Esophagus muscularis mucosa (tissue), 4 donors: ENCODE results near the gene GGA2. TPM values are rescaled to one million over a fixed set of nuclear protein-coding genes. Genes with fewer than 3 reads are reported as not detected.

Experiments
- DNase-seq: peaks from one replicate; pipeline ENCODE4 v3.0.0-alpha.2; 2017; ENCODE audit errors: extremely low spot score
- H3K27ac ChIP-seq, 4 donors: fragments of 200-600 bp; sonication (generic); replicated peaks in 1 of 4; 1 replicate in 3 of 4; 2 replicates in 1 of 4; pipeline ENCODE4 v1.5.1; 2016 to 2019; ENCODE audit warnings: mild to moderate bottlenecking in 1 of 4
- H3K27me3 ChIP-seq, 4 donors: fragments of 200-600 bp; sonication (generic); one replicate each; pipeline versions ENCODE4 v1.5.1 to v1.6.0; 2016 to 2019
- H3K36me3 ChIP-seq, 4 donors: fragments of 200-600 bp; sonication (generic); one replicate each; pipeline ENCODE4 v1.5.1; 2016 to 2019
- H3K4me1 ChIP-seq, 4 donors: fragments of 200-600 bp; sonication (generic); one replicate each; pipeline ENCODE4 v1.5.1; 2016 to 2019
- H3K4me3 ChIP-seq, 4 donors: fragments of 200-600 bp; sonication (generic); 1 replicate in 2 of 4; 2 replicates in 2 of 4; pipeline ENCODE4 v1.5.1; 2016 to 2019; ENCODE audit warnings: mild to moderate bottlenecking in 4 of 4, moderate library complexity in 1 of 4
- H3K9me3 ChIP-seq, 4 donors: fragments of 200-600 bp; sonication (generic); 1 replicate in 3 of 4; 2 replicates in 1 of 4; pipeline ENCODE4 v1.5.1; 2016 to 2019
- EP300 ChIP-seq: sonication (generic); formaldehyde crosslinking; IDR thresholded peaks from one replicate; pipeline ENCODE4 v1.6.1; 2017; ENCODE audit warnings: antibody characterized with exemption
- POLR2A ChIP-seq: fragments of 450-650 bp; IDR thresholded peaks from one replicate; pipeline ENCODE4 v1.6.1; 2017; ENCODE audit warnings: antibody characterized with exemption, moderate library complexity, mild to moderate bottlenecking, low read depth
- POLR2AphosphoS5 ChIP-seq, 2 donors: sonication (generic); formaldehyde crosslinking; IDR thresholded peaks; one replicate each; pipeline ENCODE4 v1.6.1; 2017; ENCODE audit warnings: antibody characterized with exemption in 2 of 2
- WGBS: methylation state at CpG from one replicate; pipeline ENCODE4 v1.1.5; 2018; 5-methylcytosine and 5-hydroxymethylcytosine counted together
- intact Hi-C: fragments of 100-400 bp; cut with DNase I; formaldehyde crosslinking; loops from one replicate; pipeline ENCODE4 v1.15.1; 2023
- total RNA-seq, 4 donors: library from RNA; depleted of rRNA; stranded (reverse); fragments of >200 nt; gene quantifications; one replicate each; pipeline versions ENCODE4 v1.1.0 to v1.2.1, GENCODE V29; 2016
- TF ChIP-seq, protein P1 (sequence below), 3 experiments: fragments of 200-600 bp in 2 of 3; fragments of 450-650 bp in 1 of 3; sonication (generic) in 2 of 3; IDR thresholded peaks; one replicate each; pipeline ENCODE4 v1.5.1; 2017 to 2019; ENCODE audit warnings: antibody characterized with exemption in 3 of 3, mild to moderate bottlenecking in 2 of 3, moderate library complexity in 1 of 3

Gene GGA2
- total RNA-seq, 4 donors from 2014 or later = 20.3 to 37.3 (median 23.0) TPM

DNA sequence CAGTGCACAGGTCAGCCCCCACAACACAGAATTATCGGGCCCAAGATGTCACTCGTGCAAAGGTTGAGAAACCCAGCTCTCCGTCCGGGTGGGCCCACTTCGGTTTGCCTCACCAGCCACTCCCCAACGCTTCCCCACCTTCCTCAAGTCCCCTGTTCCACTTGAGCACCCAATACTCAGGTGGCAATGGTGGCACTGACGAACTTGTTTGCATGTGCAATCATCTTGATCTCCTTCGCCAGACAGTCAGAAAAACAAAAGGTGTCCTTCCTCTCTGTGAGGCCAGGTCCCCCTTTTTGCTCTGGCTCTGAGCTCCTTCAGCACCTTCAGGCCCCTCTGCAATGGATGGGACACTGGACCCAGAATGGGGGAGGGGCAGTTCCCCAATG is 3.7 kb downstream of the GGA2 start:
- peaks cover 0 to 4% (median 0%) of the 10 kb centered on the region in 4 donors for H3K36me3 ChIP-seq
- no peak overlapping the region for H3K27ac ChIP-seq
- intact Hi-C loops = loop anchor here (5.0 kb wide), 2 partner anchors 49 to 51 kb away; partner anchors contain the start of genes EARS2 and UBFD1
- no peaks in the 10 kb centered on the region for H3K9me3 ChIP-seq
- peaks cover 45 to 73% (median 60%) of the 10 kb centered on the region in 4 donors for H3K4me1 ChIP-seq
- no peak overlapping the region for H3K4me3 ChIP-seq
- TF ChIP-seq POLR2A = no peak
- TF ChIP-seq POLR2AphosphoS5 (IDR thresholded peaks at IDR 0.05) = no peak
- TF ChIP-seq EP300 = no peak
- TF ChIP-seq, protein P1, sequence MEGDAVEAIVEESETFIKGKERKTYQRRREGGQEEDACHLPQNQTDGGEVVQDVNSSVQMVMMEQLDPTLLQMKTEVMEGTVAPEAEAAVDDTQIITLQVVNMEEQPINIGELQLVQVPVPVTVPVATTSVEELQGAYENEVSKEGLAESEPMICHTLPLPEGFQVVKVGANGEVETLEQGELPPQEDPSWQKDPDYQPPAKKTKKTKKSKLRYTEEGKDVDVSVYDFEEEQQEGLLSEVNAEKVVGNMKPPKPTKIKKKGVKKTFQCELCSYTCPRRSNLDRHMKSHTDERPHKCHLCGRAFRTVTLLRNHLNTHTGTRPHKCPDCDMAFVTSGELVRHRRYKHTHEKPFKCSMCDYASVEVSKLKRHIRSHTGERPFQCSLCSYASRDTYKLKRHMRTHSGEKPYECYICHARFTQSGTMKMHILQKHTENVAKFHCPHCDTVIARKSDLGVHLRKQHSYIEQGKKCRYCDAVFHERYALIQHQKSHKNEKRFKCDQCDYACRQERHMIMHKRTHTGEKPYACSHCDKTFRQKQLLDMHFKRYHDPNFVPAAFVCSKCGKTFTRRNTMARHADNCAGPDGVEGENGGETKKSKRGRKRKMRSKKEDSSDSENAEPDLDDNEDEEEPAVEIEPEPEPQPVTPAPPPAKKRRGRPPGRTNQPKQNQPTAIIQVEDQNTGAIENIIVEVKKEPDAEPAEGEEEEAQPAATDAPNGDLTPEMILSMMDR (IDR thresholded peaks at IDR 0.05) = no peak
- H3K27me3 ChIP-seq = no peaks in the 10 kb centered on the region
- WGBS = 92% methylated on average over 8 of the region's 8 CpGs
- no peak for DNase-seq

DNA sequence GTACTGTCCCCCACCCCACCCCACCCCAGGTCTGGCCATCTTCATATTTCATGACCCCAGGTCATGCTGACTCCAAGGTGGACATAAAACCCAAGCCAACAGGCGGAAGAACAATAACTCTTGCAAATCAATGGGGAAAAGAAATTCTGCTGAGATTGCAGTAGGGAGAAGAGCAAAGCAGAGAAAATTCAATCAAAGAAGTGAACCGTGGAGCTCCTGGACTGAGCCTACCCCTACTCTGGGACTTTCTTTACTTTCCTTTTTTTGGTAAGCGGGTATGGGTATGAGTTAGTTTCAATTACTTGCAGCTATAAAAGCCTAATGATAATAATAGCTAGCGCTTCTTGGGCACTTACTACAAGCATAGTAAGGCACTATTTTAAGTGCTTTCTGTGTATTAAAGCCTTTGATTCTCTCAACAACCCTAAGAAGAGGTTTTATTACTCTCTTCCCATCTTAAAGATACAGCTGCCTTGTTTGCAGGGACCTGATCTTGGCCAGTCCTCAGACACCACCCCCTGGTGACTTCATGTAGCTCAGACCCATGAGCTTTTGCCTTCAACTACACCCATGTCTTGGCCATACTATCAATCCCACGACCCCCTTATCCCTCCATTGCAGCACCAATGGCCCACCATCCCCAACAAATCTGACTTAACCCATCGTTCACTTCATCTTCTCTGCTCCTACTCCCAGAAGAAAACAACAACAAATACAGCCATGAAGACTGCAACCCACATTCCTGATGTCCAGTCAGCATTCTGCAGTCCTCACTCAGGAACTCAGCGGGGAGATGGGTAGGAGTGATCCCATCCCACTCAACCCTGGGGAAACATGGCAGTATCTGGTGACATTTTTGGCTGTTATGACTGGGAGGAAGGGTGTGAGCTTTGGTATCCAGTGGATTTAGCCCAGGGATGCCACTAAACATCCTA is 4.4 kb downstream of the GGA2 start:
- no peaks in the 10 kb centered on the region for H3K27me3 ChIP-seq
- no peak for DNase-seq
- H3K9me3 ChIP-seq = no peaks in the 10 kb centered on the region
- no peak overlapping the region for H3K4me3 ChIP-seq
- intact Hi-C loops = loop anchor here (5.0 kb wide), 2 partner anchors 49 to 51 kb away; partner anchors contain the start of genes EARS2 and UBFD1
- H3K4me1 ChIP-seq = peaks cover 44 to 74% (median 61%) of the 10 kb centered on the region in 4 donors
- peak overlapping the region; percentile 57 to 80 (median 67) for H3K27ac ChIP-seq
- TF ChIP-seq, protein P1 (IDR thresholded peaks at IDR 0.05) = no peak
- TF ChIP-seq POLR2AphosphoS5 (IDR thresholded peaks at IDR 0.05) (no peak), POLR2A (no peak)
- 88% methylated on average over 7 of the region's 7 CpGs for WGBS
- H3K36me3 ChIP-seq = peaks cover 0 to 4% (median 0%) of the 10 kb centered on the region in 4 donors

DNA sequence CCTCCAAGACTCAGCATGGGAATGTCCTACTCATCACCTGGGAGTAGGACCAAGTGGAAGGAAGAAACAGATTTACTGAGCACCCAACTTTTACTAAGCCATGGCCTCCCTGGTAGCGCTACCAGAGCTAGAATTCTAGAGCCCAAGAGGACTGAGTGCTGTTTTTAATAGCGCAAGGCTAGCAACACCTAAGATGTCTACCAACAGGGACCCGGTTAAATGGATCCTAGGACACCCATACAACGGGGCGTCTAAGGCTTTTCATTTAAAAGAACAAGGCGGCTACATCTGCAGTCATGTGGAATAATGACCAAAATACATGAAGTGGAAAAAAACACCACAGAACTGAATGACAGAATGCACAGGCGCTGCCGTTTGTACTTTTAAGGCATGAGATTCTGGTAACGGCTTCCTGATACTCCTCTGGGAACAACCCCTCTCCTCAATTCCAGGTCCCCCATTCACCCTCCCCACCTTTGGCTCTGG is 5.1 kb downstream of the GGA2 start:
- 90% methylated on average over 9 of the region's 9 CpGs for WGBS
- TF ChIP-seq EP300 = no peak
- TF ChIP-seq, protein P1 (IDR thresholded peaks at IDR 0.05) = no peak
- TF ChIP-seq POLR2AphosphoS5 (IDR thresholded peaks at IDR 0.05) = no peak
- TF ChIP-seq POLR2A = no peak
- intact Hi-C loops = loop anchor here (5.0 kb wide), 2 partner anchors 48 to 52 kb away; partner anchors contain the start of genes EARS2 and UBFD1
- H3K27me3 ChIP-seq = no peaks in the 10 kb centered on the region
- DNase-seq = no peak
- H3K4me1 ChIP-seq = peaks cover 43 to 72% (median 63%) of the 10 kb centered on the region in 4 donors
- no peak overlapping the region for H3K4me3 ChIP-seq
- peak overlapping the region; percentile 57 to 80 (median 67) for H3K27ac ChIP-seq
- no peaks in the 10 kb centered on the region for H3K9me3 ChIP-seq
- peaks cover 0 to 8% (median 0%) of the 10 kb centered on the region in 4 donors for H3K36me3 ChIP-seq

DNA sequence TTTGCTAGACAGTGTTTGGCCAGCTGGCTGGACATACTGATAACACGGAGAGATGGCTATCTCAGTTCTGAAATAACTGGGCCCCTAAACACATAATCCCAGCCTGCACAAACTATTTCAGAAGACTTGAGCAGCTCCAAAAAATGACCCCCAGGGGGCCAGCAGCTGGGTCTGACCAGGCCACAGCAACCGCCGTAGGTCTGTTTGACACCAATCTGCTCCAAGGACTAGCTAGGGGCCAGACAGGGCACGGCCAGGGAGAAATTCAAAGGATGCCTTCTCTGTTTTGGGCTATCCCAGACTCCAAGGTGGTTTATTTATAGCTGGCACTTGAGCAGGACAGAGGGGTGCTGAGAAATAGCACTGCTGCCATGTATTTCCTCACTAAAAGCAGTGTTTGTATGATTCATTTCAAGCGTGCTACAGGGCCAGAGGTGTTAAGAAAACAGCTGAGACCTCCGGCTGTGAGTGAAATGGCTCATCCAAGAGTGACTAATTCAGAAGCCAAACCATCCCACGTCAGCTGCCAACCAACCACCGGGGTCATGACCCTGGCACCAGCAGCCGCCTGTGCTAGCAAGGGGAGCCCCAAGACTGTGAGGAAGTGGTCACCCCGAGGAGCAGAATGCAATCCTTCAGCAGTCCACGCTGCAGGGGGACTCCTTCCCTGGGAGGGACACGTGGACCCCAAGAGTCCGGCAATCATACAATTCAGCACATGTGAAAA is 5.7 kb downstream of the GGA2 start:
- Histone ChIP-seq H3K27ac (peak overlapping the region; percentile 57 to 80 (median 67)), H3K9me3 (no peaks in the 10 kb centered on the region), H3K4me3 (no peak overlapping the region), H3K4me1 (peaks cover 43 to 76% (median 66%) of the 10 kb centered on the region in 4 donors), H3K36me3 (peaks cover 0 to 9% (median 0%) of the 10 kb centered on the region in 4 donors), H3K27me3 (no peaks in the 10 kb centered on the region)
- WGBS = 35% methylated on average over 9 of the region's 13 CpGs
- intact Hi-C loops = loop anchor here (5.0 kb wide), 2 partner anchors 47 to 53 kb away; partner anchors contain the start of genes EARS2 and UBFD1
- TF ChIP-seq, protein P1 (IDR thresholded peaks at IDR 0.05) = no peak
- peak; percentile 20 to 42 for TF ChIP-seq POLR2AphosphoS5 (IDR thresholded peaks at IDR 0.05)
- DNase-seq = peak; percentile 92
